ENCODE results near the gene TBCD.

Gene TBCD

DNA sequence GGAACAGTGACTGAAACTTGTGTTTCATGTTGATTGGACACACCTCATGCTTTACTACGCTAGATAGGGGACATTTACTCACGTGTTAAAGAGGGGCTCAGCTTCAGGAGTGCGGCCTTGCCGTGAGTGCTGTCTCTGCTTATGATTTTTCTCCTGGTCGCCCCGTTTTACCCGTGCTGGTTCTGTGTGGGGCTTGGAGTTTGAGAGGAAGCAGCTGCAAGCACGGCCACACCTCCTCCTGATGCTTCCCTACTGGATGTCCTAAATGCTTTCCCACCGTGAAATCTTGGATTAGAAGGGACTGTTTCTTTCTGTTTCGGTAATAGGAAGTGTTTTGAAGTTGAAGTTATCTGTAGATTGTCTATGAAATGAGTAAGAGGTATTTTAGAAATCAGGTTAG, 141.9 kb downstream of the TBCD start:
- DNase-seq (ENCODE audit: insufficient read length, low spot score) (no peak), FAIRE-seq (peak; percentile 21)
- TF ChIP-seq, protein P1, sequence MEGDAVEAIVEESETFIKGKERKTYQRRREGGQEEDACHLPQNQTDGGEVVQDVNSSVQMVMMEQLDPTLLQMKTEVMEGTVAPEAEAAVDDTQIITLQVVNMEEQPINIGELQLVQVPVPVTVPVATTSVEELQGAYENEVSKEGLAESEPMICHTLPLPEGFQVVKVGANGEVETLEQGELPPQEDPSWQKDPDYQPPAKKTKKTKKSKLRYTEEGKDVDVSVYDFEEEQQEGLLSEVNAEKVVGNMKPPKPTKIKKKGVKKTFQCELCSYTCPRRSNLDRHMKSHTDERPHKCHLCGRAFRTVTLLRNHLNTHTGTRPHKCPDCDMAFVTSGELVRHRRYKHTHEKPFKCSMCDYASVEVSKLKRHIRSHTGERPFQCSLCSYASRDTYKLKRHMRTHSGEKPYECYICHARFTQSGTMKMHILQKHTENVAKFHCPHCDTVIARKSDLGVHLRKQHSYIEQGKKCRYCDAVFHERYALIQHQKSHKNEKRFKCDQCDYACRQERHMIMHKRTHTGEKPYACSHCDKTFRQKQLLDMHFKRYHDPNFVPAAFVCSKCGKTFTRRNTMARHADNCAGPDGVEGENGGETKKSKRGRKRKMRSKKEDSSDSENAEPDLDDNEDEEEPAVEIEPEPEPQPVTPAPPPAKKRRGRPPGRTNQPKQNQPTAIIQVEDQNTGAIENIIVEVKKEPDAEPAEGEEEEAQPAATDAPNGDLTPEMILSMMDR (IDR thresholded peaks at IDR 0.05; ENCODE audit: insufficient read depth, missing control alignments): no peak

DNA sequence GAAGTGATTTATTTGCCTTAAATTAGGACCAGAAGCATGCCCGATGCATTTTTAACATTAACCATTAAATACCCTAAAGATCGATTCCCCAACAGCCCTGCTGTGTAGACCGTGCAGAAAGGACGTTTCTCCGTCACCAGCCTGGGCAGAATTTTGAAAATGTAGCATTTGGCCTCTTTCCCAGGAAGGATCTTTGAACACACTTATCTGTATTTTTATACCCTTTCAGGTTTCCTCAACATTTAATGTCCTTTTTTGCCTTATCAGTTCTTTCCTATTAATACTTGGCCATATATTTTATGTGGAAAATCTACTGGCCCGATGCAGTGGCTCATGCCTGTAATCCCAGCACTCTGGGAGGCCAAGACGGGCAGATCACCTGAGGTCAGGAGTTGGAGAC, 142.5 kb downstream of the TBCD start:
- TF ChIP-seq, protein P1 (IDR thresholded peaks at IDR 0.05; ENCODE audit: insufficient read depth, missing control alignments): no peak
- no peak for FAIRE-seq
- no peak for DNase-seq (ENCODE audit: insufficient read length, low spot score)

DNA sequence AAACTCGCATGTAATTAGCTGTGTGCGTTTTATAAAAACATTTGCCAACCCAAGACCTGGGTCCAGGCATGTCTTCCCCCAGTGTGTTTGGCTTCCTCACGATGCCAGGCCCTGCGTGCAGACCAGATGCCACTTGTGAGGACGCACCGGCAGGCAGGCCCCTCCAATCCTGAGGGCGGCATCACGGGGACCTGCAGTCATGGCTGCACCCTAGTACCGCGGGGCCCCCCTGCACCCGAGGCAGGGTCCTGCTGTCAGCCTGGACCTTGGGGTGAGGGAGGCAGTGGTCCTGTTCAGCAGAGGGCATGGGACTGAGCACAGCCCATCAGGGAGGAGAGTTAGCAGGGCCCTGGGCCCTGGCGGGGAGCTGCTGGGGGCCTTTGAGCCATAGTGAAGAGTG, 143.2 kb downstream of the TBCD start:
- no peak for DNase-seq (ENCODE audit: insufficient read length, low spot score)
- TF ChIP-seq, protein P1 (IDR thresholded peaks at IDR 0.05; ENCODE audit: insufficient read depth, missing control alignments): no peak
- no peak for FAIRE-seq

DNA sequence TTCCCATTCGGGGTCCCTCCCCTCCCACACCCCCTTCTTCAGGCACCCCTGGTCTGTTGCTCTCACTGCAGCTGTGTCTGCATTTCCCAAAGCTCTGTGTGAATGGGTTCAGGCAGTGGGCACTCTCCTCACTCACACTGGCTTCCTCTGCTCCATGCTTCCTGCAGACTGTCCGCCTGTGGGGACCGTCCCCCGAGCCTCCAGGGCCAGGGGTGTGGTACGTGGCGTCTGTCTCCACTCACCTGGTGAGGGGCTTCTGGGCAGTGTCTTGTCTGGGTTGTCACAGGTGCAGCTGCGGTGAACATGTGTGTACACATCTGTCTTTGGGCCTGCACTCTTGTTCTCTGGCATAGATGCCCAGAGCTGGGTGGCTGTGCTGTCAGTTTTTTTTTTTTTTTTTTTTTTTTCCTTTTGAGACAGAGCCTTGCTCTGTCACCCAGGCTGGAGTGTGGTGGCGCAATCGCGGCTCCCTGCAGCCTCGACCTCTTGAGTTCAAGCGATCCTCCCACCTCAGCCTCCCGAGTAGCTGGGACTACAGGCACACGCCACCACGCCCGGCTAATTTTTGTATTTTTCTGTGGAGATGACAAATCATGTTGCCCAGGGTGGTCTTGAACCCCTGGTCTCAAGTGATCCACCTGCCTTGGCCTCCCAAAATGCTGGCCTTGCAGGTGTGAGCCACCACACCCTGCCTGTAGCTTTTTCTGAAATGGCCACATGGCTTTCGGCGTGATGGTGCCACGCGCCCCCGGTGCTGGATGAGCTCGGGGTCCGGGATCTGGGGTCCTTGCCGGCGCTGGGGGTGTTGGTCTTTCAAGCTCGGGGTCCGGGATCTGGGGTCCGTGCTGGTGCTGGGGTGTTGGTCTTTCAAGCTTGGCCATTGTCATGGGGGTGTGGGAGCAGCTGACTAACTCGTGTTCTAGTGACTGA, 144.5 kb downstream of the TBCD start:
- no peak for DNase-seq (ENCODE audit: insufficient read length, low spot score)
- FAIRE-seq: no peak
- TF ChIP-seq, protein P1 (IDR thresholded peaks at IDR 0.05; ENCODE audit: insufficient read depth, missing control alignments): no peak

DNA sequence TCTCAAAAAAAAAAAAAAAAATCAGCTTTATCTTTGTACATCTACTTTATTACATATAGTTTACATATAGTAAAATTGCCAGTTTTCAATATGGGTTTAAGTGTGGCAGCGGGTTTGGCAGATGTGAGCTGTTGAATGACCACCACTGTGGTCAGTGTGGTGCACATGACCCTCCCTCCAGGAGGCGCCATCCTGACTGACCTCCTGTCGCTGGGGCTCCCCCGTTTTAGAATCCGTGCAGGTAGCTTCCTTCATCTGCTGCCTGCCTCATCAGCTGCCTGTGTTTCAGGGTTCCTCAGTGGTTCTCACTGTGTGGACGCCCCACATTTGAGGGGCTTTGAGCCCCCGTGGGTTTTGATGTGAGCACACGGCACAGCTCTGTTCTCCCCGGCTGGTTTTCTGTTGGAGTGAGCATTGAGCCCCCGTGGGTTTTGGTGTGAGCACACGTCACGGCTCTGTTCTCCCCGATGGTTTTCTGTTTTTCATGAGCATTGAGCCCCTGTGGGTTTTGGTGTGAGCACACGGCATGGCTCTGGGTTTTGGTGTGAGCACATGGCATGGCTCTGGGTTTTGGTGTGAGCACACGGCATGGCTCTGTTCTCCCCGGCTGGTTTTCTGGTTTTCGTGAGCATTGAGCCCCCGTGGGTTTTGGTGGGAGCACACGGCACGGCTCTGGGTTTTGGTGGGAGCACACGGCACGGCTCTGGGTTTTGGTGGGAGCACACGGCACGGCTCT, 145.8 kb downstream of the TBCD start:
- no peak for FAIRE-seq
- TF ChIP-seq, protein P1 (IDR thresholded peaks at IDR 0.05; ENCODE audit: insufficient read depth, missing control alignments): no peak
- DNase-seq (ENCODE audit: insufficient read length, low spot score): no peak

DNA sequence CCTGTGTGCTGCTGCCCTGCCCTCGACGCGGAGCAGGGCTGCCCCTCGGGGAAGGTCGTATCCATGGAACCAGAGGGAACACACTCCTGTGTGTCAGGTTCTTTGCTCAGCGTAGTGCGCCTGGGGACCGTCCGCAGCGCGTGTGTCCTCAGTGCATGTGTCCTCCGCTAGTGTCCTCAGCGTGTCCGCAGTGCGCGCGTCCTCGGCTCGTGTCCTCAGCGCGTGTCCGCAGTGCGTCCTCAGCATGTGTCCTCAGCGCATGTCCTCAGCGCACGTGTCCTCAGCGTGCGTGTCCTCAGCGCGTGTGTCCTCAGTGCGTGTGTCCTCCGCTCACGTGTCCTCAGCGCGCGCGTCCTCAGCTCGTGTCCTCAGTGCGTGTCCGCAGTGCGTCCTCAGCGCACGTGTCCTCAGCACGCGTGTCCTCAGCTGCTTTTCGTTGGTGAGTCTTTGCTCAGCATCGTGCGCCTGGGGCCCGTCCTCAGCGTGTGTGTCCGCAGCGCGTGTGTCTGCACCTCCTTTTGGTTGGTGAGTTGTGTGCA, 147.2 kb downstream of the TBCD start:
- FAIRE-seq (no peak), DNase-seq (ENCODE audit: insufficient read length, low spot score) (no peak)
- TF ChIP-seq, protein P1 (IDR thresholded peaks at IDR 0.05; ENCODE audit: insufficient read depth, missing control alignments): no peak

All from D721Med (cell line).